ENCODE data around the gene HDAC1. TPM values are rescaled to one million over a fixed set of nuclear protein-coding genes. Genes with fewer than 3 reads are reported as not detected.

The HDAC1 gene
- total RNA-seq, 1 donor from 2014 or later = 75.0 TPM

- H3K27ac ChIP-seq = no peak overlapping the region
- no peaks in the 10 kb centered on the region for H3K27me3 ChIP-seq
- no peaks in the 10 kb centered on the region for H3K36me3 ChIP-seq
- TF ChIP-seq, protein P1, sequence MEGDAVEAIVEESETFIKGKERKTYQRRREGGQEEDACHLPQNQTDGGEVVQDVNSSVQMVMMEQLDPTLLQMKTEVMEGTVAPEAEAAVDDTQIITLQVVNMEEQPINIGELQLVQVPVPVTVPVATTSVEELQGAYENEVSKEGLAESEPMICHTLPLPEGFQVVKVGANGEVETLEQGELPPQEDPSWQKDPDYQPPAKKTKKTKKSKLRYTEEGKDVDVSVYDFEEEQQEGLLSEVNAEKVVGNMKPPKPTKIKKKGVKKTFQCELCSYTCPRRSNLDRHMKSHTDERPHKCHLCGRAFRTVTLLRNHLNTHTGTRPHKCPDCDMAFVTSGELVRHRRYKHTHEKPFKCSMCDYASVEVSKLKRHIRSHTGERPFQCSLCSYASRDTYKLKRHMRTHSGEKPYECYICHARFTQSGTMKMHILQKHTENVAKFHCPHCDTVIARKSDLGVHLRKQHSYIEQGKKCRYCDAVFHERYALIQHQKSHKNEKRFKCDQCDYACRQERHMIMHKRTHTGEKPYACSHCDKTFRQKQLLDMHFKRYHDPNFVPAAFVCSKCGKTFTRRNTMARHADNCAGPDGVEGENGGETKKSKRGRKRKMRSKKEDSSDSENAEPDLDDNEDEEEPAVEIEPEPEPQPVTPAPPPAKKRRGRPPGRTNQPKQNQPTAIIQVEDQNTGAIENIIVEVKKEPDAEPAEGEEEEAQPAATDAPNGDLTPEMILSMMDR (IDR thresholded peaks at IDR 0.05) = no peak
- H3K9me3 ChIP-seq = no peaks in the 10 kb centered on the region
- peaks cover 0 to 2% of the 10 kb centered on the region in 2 donors for H3K4me1 ChIP-seq
- intact Hi-C loops (cut with DNase I) = no loop called here
- no peak overlapping the region for H3K4me3 ChIP-seq
- DNase-seq (ENCODE audit: low spot score in 2 of 2) = no peak
Observed at GRCh38 chr1:32263744-32264143, 28.1 kb upstream of the HDAC1 start.

DNA sequence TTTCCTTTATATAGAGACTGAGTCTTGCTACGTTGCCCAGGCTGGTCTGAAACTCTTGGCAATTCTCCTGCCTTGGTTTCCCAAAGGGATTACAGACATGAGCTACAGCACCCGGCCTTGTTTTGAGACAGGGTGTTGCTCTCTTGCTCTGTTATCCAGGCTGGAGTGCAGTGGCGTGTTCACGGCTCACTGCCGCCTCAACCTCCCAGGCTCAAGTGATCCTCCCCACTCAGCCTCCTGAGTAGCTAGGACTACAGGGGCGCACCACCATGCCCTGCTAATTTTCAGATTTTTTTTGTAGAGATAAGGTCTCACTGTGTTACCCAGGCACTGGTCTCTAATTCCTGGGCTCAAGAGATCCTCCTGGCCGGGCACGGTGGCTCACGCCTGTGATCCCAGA is 26.0 kb upstream of the HDAC1 start:
- no peak for DNase-seq (ENCODE audit: low spot score in 2 of 2)
- H3K4me1 ChIP-seq = peaks cover 0 to 2% of the 10 kb centered on the region in 2 donors
- TF ChIP-seq, protein P1 (IDR thresholded peaks at IDR 0.05) = no peak
- H3K27me3 ChIP-seq = no peaks in the 10 kb centered on the region
- intact Hi-C loops (cut with DNase I) = no loop called here
- no peaks in the 10 kb centered on the region for H3K9me3 ChIP-seq
- no peaks in the 10 kb centered on the region for H3K36me3 ChIP-seq
- H3K27ac ChIP-seq = no peak overlapping the region
- H3K4me3 ChIP-seq = no peak overlapping the region

DNA sequence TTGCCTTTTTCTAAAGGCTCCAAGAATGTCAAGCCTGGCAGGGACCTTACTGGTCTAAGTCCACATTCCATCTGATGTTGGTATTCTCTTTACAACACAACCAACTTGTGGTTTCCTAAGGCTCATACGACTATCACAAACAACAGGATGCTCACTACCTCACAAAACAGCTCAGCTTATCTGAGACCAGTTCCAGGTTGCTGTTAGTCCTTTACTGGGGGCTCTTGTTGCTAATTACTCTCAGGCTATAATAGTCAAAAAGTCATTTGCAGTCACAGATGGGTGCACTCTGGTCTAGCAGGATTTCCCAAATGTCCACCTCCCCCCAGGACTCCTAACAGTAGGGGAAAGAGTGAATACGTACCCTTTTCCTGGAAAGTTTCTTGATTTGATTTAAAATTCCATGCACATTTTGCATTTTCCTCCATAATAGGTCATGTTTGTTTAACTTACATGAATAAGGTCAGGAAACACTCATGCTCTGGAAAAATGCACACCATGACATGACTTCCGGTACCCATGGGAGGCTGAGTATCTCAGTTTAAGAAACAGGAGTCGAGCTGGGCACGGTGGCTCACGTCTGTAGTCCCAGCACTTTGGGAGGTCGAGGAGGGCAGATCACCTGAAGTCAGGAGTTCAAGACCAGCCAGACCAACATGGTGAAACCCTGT is 24.8 kb upstream of the HDAC1 start:
- Histone ChIP-seq H3K36me3 (no peaks in the 10 kb centered on the region), H3K4me1 (peaks cover 0 to 2% of the 10 kb centered on the region in 2 donors), H3K4me3 (no peak overlapping the region), H3K27me3 (no peaks in the 10 kb centered on the region), H3K9me3 (no peaks in the 10 kb centered on the region), H3K27ac (no peak overlapping the region)
- TF ChIP-seq, protein P1 (IDR thresholded peaks at IDR 0.05) = no peak
- no peak for DNase-seq (ENCODE audit: low spot score in 2 of 2)
- intact Hi-C loops (cut with DNase I) = loop anchor here (1.0 kb wide), 1 partner anchor 45 kb away; the partner anchor contains the start of genes EIF3I and TMEM234

GRCh38 chr1:32269744-32270143 is 22.1 kb upstream of the HDAC1 start:
- Histone ChIP-seq H3K4me3 (no peak overlapping the region), H3K4me1 (peaks cover 0 to 2% of the 10 kb centered on the region in 2 donors), H3K27ac (no peak overlapping the region), H3K27me3 (no peaks in the 10 kb centered on the region), H3K9me3 (no peaks in the 10 kb centered on the region), H3K36me3 (no peaks in the 10 kb centered on the region)
- no peak for DNase-seq (ENCODE audit: low spot score in 2 of 2)
- intact Hi-C loops (cut with DNase I) = no loop called here
- TF ChIP-seq, protein P1 (IDR thresholded peaks at IDR 0.05) = no peak

- H3K36me3 ChIP-seq = no peaks in the 10 kb centered on the region
- no peaks in the 10 kb centered on the region for H3K4me1 ChIP-seq
- H3K4me3 ChIP-seq = no peak overlapping the region
- DNase-seq (ENCODE audit: low spot score in 2 of 2) = no peak
- TF ChIP-seq, protein P1 (IDR thresholded peaks at IDR 0.05) = no peak
- no peaks in the 10 kb centered on the region for H3K9me3 ChIP-seq
- no peaks in the 10 kb centered on the region for H3K27me3 ChIP-seq
- intact Hi-C loops (cut with DNase I) = no loop called here
- no peak overlapping the region for H3K27ac ChIP-seq
Observed at GRCh38 chr1:32272557-32273390, 19.1 kb upstream of the HDAC1 start.
